Stimulated activated CD4-positive, alpha-beta T cell treated with anti-CD3 and anti-CD28 coated beads, TNF-alpha, amount 100 ng/mL, for 48 hours (primary cell): ENCODE measurements around the gene PCED1A.

ENCODE experiments used
- DNase-seq, 3 donors: peaks; one replicate each; pipeline ENCODE4 v3.0.0-alpha.2; 2020; ENCODE audit warnings: low read depth in 3 of 3

The PCED1A gene, protein sequence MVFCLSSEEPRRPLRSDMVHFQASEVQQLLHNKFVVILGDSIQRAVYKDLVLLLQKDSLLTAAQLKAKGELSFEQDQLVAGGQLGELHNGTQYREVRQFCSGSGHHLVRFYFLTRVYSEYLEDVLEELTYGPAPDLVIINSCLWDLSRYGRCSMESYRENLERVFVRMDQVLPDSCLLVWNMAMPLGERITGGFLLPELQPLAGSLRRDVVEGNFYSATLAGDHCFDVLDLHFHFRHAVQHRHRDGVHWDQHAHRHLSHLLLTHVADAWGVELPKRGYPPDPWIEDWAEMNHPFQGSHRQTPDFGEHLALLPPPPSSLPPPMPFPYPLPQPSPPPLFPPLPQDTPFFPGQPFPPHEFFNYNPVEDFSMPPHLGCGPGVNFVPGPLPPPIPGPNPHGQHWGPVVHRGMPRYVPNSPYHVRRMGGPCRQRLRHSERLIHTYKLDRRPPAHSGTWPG

GRCh38 chr20:2840138-2840966 lies at the start of gene PCED1A, which contains the start of gene VPS16:
TSS of gene PCED1A (minus strand) at chr20:2840655. CDS start at chr20:2839912, 743 bp downstream.
TSS of gene VPS16 (plus strand) at chr20:2840745. CDS start at chr20:2840775, 30 bp downstream.
- peak; percentile 78 to 86 (median 84) for DNase-seq

- no peak for DNase-seq
Measured at GRCh38 chr20:2889797-2890196, 49.3 kb upstream of the PCED1A start.

DNA sequence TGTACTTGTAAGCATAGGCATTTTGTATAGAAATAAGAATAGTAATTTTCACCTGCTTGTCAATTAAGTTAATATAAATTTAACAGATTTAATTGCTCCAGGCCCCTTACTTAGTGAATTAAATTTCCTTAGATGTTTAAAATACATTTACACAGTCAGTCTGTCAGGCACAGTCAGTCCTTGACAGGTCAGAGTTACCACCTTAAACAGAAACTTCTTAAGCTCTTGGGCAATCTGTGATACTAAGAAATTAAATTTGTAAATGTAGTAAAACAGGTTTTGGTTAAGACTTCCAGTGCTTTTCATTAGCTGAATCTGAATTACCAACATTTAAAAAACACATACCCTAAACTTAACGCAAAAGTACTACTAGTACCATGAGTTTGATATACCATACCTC lies 48.8 kb upstream of the PCED1A start:
- DNase-seq: no peak

DNA sequence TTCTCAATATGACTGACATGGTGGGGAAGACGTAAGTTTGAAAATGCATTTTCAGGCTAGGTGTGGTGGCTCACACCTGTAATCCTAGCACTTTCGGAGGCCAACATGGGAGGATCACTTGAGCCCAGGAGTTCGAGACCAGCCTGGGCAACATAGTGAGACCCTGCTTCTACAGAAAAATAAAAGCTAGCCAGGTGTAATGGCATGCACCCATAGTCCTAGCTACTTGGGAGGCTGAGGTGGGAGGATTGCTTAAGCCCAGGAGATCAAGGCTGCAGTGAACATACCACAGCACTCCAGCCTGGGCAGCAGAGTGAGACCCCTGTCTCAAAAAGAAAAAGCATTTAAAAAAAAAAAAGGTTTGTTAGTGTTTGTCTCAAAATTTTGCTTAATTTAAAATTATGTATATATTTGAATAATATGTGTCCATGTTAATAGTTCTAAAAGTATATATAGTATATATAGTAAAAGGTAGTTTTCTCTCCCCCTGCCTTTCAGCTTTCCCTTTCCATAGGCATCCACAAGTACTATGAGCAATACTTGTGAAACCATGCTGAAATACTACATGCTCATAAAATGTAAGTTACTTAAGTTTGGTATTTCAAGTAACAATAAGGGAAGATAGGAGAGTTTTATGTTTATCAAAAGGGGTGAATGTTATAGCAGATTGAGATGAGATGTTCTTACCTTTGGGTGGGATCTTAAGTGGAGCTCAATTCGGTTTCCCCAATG lies 47.9 kb upstream of the PCED1A start:
- no peak for DNase-seq

GRCh38 chr20:2887715-2888114 lies 47.3 kb upstream of the PCED1A start:
- no peak for DNase-seq

DNA sequence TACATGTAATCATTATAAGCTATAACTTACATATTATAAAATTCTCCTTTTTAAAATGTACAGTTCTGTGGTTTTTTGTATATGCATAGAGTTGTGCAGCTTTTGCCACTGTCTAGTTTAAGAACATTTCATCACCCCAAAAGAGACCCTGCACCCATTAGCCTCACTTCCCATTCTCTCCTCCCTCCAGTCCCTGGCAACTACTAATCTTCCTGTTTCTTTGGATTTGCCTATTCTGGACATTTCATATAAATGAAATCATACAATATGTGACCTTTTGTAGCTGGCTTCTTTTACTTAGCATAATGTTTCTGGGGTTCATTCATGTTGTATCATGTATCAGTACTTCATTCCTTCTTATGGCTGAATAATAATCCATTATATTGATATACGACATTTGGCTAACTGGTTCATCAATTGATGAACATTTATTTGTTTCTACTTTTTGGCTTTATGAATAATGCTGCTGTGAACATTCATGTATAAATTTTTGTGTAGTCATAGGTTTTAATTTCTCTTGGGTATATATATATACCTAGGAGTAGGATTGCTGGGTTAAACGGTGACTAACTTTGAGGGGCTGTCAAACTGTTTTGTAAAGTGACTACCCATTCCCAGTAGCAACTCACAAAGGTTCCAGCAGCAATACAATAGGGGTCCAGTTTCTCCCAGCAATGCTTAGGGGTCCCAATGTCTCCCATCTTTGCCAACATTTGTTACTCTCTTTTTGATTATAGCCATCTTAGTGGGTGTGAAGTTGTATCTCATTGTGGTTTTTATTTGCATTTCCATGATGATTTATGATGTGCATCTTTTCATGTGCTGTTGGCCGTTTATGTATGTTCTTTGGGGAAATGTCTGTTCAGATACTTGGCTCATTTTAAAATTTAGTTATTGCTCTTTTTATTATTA lies 43.5 kb upstream of the PCED1A start:
- DNase-seq: no peak

- DNase-seq: no peak
Measured at GRCh38 chr20:2880650-2881049, 40.2 kb upstream of the PCED1A start.

DNA sequence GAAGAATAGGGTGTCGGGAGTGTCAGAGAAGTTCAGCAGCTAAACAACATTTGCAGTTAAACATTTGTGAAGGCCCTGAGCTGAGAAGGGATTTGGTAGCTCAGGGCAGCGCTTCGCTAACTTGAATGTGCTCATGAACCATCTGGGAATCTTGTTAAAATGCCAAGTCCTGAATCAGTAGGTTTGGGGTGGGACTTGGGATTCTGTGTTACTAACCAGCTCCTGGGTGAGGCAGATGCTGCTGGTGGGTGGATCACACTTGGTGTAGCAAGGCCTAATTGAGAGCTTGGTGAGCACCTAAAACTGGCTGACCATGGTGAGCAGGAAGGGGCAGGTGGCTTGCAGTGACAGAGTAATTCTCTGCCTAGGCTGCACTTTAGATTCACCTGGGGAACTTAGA lies 38.7 kb upstream of the PCED1A start:
- no peak for DNase-seq

GRCh38 chr20:2878515-2878914 lies 38.1 kb upstream of the PCED1A start:
- no peak for DNase-seq

DNA sequence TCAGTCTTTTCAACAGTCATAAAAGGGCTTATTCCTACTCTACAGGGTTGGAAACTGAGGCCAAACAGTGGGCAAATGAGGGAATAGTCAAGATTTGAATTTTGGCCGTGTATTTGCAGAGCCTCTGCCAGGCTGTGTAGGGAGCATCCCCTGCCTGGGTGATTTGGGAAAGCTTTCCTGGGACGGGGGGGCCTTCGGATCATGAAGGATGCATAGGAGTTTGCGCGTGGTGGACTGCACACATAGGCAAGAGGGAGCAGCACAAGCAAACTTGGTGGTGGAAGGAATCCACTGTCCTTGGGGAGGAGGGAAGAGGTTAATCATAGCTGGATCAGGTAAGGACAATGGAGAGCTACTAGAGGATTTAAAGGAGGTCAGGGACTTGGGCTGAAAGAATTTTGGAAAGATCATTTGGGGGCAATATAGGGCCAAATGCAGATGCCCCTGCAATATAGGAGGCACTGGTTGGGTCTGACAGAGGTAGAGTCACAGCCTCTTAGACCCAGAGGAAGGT lies 35.3 kb upstream of the PCED1A start:
- DNase-seq: no peak

- DNase-seq: no peak
Measured at GRCh38 chr20:2874456-2874855, 34.0 kb upstream of the PCED1A start.

- peak; percentile 16 to 45 (median 34) for DNase-seq
Measured at GRCh38 chr20:2873747-2874041, 33.2 kb upstream of the PCED1A start.

GRCh38 chr20:2873010-2873746 lies 32.7 kb upstream of the PCED1A start, which contains the start of gene PTPRA:
TSS of gene PTPRA (plus strand) at chr20:2873481. CDS start at chr20:2964278, 90,797 bp downstream.
- peak; percentile 85 to 92 (median 89) for DNase-seq

GRCh38 chr20:2872459-2873009 lies 32.1 kb upstream of the PCED1A start:
- peak; percentile 44 to 75 (median 60) for DNase-seq

DNA sequence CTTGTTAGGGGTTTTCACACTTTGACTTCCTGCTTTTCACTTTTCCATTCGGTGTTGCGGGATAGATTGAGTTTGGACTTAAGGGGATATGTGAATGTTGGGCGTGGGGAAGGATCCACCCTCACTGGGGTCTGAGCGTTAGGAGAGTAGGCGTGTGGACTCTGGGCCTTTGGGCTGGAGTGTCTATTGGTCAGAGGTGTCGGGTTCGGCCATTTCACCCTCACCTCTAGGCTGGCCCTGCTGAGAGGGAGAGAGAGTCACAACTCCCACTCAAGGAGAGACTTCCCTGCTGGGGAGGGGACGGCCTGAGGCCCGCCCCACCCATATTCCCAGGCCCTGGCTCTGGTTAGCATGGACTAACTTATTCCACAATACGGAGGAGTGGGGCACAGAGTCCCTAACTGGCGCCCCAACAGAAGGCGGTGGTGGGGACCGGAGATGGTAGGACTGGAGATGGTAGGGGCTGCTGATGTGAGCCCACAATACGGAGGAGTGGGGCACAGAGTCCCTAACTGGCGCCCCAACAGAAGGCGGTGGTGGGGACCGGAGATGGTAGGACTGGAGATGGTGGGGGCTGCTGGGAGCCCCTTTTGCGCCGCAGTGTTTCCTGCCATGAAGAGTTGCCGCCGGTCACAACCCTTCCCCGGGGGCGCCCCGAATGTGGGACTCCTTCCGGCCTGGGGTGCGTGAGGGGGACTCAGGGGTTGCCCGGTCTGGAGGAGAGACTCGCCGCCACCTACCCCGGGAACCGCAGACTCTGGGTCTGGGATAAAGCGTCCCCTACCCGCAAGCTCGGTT lies 31.4 kb upstream of the PCED1A start:
- no peak for DNase-seq

DNA sequence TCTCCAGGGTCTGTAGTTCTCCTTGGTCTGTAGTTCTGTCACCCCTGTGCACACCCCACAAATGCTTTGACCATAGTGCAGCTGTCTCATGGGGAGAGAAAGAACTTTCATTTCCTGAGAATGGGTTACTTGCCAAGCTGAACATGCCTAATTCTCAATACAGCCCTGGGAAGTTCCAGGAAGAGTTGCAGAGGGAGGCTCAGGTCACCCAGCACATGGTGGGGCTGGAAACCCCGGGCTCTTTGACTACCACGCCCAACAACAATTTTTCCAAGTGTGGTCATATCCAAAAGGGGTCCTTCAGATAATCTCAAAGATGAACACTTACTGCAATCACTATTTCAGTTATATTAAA lies 30.6 kb upstream of the PCED1A start:
- DNase-seq: no peak

DNA sequence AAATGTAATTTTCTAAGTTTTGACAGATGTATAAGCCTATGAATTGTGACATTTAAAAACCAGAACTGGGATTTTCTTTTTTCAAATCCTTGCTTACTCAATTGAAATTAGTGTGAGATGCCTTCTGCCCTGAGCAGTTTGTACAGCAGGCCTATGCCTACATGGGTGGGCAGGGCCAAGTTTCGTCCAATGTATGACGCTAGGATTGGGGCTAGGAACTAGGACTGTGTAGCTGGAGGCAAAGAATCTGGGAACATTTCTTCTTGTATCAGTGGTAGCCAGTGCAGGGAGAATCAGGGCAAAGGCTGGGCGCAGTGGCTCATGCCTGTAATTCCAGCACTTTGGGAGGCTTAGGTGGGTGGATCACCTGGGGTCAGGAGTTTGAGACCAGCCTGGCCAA lies 28.9 kb upstream of the PCED1A start:
- DNase-seq: no peak

- DNase-seq: no peak
Measured at GRCh38 chr20:2867081-2867864, 26.8 kb upstream of the PCED1A start.
